ENCODE measurements around the gene DENND5B. TPM values are rescaled to one million over a fixed set of nuclear protein-coding genes. Genes with fewer than 3 reads are reported as not detected.

Gene DENND5B
- total RNA-seq, 1 experiment from 2014 or later: 13.8 TPM

- no peak for TF ChIP-seq ZNF263 (CRISPR knock-in tag; IDR thresholded peaks at IDR 0.05; ENCODE audit: low read depth)
- no peak for TF ChIP-seq USF1 (CRISPR knock-in tag; IDR thresholded peaks at IDR 0.05)
- no peak for TF ChIP-seq E2F5 (CRISPR knock-in tag; IDR thresholded peaks at IDR 0.05)
Observed at GRCh38 chr12:31599053-31599452, 8.1 kb upstream of the DENND5B start (continued).

- Mint-ChIP-seq H3K36me3 (no peaks in the 10 kb centered on the region), H3K4me1 (no peaks in the 10 kb centered on the region), H3K27ac (no peak overlapping the region), H3K27me3 (ENCODE audit: low read depth) (peaks cover 4% of the 10 kb centered on the region), H3K4me3 (no peak overlapping the region), H3K9me3 (no peaks in the 10 kb centered on the region)
- CTCF ChIA-PET: interaction anchor here (1.2 kb wide), 1 partner anchor 194 kb away, joined by 3 read pairs; no protein-coding TSS in a partner anchor
- POLR2A ChIA-PET: no interaction called here
- DNase-seq (ENCODE audit: low spot score) (no peak), ATAC-seq (no peak)
- TF ChIP-seq ESRRA (CRISPR knock-in tag; IDR thresholded peaks at IDR 0.05; ENCODE audit: borderline replicate concordance): no peak
- TF ChIP-seq CBFB (CRISPR knock-in tag; IDR thresholded peaks at IDR 0.05; ENCODE audit: low read depth): no peak
- TF ChIP-seq ZNF138 (CRISPR knock-in tag; conservative IDR thresholded peaks at IDR 0.05): no peak
- no peak for TF ChIP-seq ZNF263 (CRISPR knock-in tag; IDR thresholded peaks at IDR 0.05; ENCODE audit: low read depth)
- no peak for TF ChIP-seq USF2 (CRISPR knock-in tag; IDR thresholded peaks at IDR 0.05)
- no peak for TF ChIP-seq PRDM15 (CRISPR knock-in tag; IDR thresholded peaks at IDR 0.05)
- TF ChIP-seq FOXP4 (CRISPR knock-in tag; IDR thresholded peaks at IDR 0.05): no peak
- TF ChIP-seq ZNF219 (CRISPR knock-in tag; IDR thresholded peaks at IDR 0.05; ENCODE audit: borderline replicate concordance): no peak
- TF ChIP-seq CTCF (IDR thresholded peaks at IDR 0.05): no peak
- no peak for TF ChIP-seq STAT6 (CRISPR knock-in tag; conservative IDR thresholded peaks at IDR 0.05; ENCODE audit: low read depth)
- no peak for TF ChIP-seq ETV6 (CRISPR knock-in tag; IDR thresholded peaks at IDR 0.05)
- TF ChIP-seq FOXK1 (CRISPR knock-in tag; IDR thresholded peaks at IDR 0.05): no peak
- no peak for TF ChIP-seq ATF3 (CRISPR knock-in tag; conservative IDR thresholded peaks at IDR 0.05)
- no peak for TF ChIP-seq KAT7 (CRISPR knock-in tag; IDR thresholded peaks at IDR 0.05; ENCODE audit: borderline replicate concordance)
- TF ChIP-seq MLX (CRISPR knock-in tag; IDR thresholded peaks at IDR 0.05): no peak
- no peak for TF ChIP-seq ERG (CRISPR knock-in tag; IDR thresholded peaks at IDR 0.05)
Observed at GRCh38 chr12:31597066-31597465, 6.1 kb upstream of the DENND5B start.
